Ectodermal cell (in vitro differentiated cells): ENCODE measurements around the gene FLACC1.

Experiments
- H3K27ac ChIP-seq: 2 replicates; pipeline ENCODE4 v1.7.0; 2013; ENCODE audit warnings: mild to moderate bottlenecking, low read depth, low read length; ENCODE audit not compliant: insufficient read depth, poor library complexity, severe bottlenecking
- H3K27me3 ChIP-seq: 2 replicates; pipeline ENCODE4 v1.7.0; 2013; ENCODE audit warnings: mild to moderate bottlenecking, low read length; ENCODE audit not compliant: insufficient read depth, control insufficient read depth, poor library complexity, severe bottlenecking
- H3K36me3 ChIP-seq: one replicate; pipeline ENCODE4 v1.7.0; 2013; ENCODE audit warnings: low read length; ENCODE audit not compliant: control insufficient read depth, insufficient read depth
- H3K4me1 ChIP-seq: one replicate; pipeline ENCODE4 v1.7.0; 2013; ENCODE audit warnings: low read length; ENCODE audit not compliant: control insufficient read depth, insufficient read depth
- H3K4me3 ChIP-seq: 2 replicates; pipeline ENCODE4 v1.7.0; 2013; ENCODE audit warnings: low read depth, low read length, control low read depth; ENCODE audit not compliant: insufficient read depth
- H3K9me3 ChIP-seq: 2 replicates; pipeline ENCODE4 v1.7.0; 2013; ENCODE audit warnings: mild to moderate bottlenecking, low read length, moderate library complexity; ENCODE audit not compliant: control insufficient read depth
- WGBS, 2 experiments: methylation state at CpG; one replicate each; pipeline ENCODE4 v1.1.7; 2013; ENCODE audit warnings: missing lambda C conversion rate in 2 of 2; 5-methylcytosine and 5-hydroxymethylcytosine counted together

Gene FLACC1

GRCh38 chr2:201285499-201285898 lies 71.6 kb downstream of the FLACC1 start:
- Histone ChIP-seq H3K27me3 (no peaks in the 10 kb centered on the region), H3K36me3 (no peaks in the 10 kb centered on the region), H3K4me3 (no peak overlapping the region), H3K9me3 (no peaks in the 10 kb centered on the region), H3K4me1 (no peaks in the 10 kb centered on the region), H3K27ac (no peak overlapping the region)
- 96 to 98% methylated on average over 1 of the region's 1 CpG for WGBS, 2 experiments

GRCh38 chr2:201280191-201281040 lies 76.7 kb downstream of the FLACC1 start:
- WGBS, 2 experiments: 88 to 100% methylated on average over 1 to 3 of the region's 3 CpGs
- no peaks in the 10 kb centered on the region for H3K9me3 ChIP-seq
- H3K4me1 ChIP-seq: no peaks in the 10 kb centered on the region
- H3K27me3 ChIP-seq: no peaks in the 10 kb centered on the region
- H3K4me3 ChIP-seq: no peak overlapping the region
- H3K36me3 ChIP-seq: no peaks in the 10 kb centered on the region
- H3K27ac ChIP-seq: no peak overlapping the region

- no peak overlapping the region for H3K27ac ChIP-seq
- H3K27me3 ChIP-seq: no peaks in the 10 kb centered on the region
- no peaks in the 10 kb centered on the region for H3K36me3 ChIP-seq
- H3K4me1 ChIP-seq: no peaks in the 10 kb centered on the region
- H3K9me3 ChIP-seq: no peaks in the 10 kb centered on the region
- 94 to 95% methylated on average over 1 of the region's 1 CpG for WGBS, 2 experiments
- H3K4me3 ChIP-seq: no peak overlapping the region
These were observed 78.1 kb downstream of the FLACC1 start for GRCh38 chr2:201279079-201279478.

- H3K4me1 ChIP-seq: no peaks in the 10 kb centered on the region
- 94 to 95% methylated on average over 6 of the region's 6 CpGs for WGBS, 2 experiments
- H3K36me3 ChIP-seq: no peaks in the 10 kb centered on the region
- no peak overlapping the region for H3K27ac ChIP-seq
- H3K9me3 ChIP-seq: no peaks in the 10 kb centered on the region
- H3K4me3 ChIP-seq: no peak overlapping the region
- no peaks in the 10 kb centered on the region for H3K27me3 ChIP-seq
These were observed 80.6 kb downstream of the FLACC1 start for GRCh38 chr2:201276511-201276910.

- Histone ChIP-seq H3K4me1 (no peaks in the 10 kb centered on the region), H3K27me3 (no peaks in the 10 kb centered on the region), H3K36me3 (no peaks in the 10 kb centered on the region), H3K9me3 (no peaks in the 10 kb centered on the region), H3K4me3 (no peak overlapping the region), H3K27ac (no peak overlapping the region)
- 78 to 80% methylated on average over 5 of the region's 5 CpGs for WGBS, 2 experiments
These were observed 81.2 kb downstream of the FLACC1 start for GRCh38 chr2:201275990-201276389.

- Histone ChIP-seq H3K9me3 (no peaks in the 10 kb centered on the region), H3K27me3 (no peaks in the 10 kb centered on the region), H3K27ac (no peak overlapping the region), H3K4me1 (no peaks in the 10 kb centered on the region), H3K4me3 (no peak overlapping the region), H3K36me3 (no peaks in the 10 kb centered on the region)
- 94 to 95% methylated on average over 2 of the region's 2 CpGs for WGBS, 2 experiments
These were observed 82.1 kb downstream of the FLACC1 start for GRCh38 chr2:201275069-201275468.

- no peaks in the 10 kb centered on the region for H3K4me1 ChIP-seq
- H3K27me3 ChIP-seq: no peaks in the 10 kb centered on the region
- H3K9me3 ChIP-seq: no peaks in the 10 kb centered on the region
- H3K27ac ChIP-seq: no peak overlapping the region
- H3K36me3 ChIP-seq: no peaks in the 10 kb centered on the region
- H3K4me3 ChIP-seq: no peak overlapping the region
- WGBS, 2 experiments: 90 to 96% methylated on average over 8 of the region's 9 CpGs
These were observed 83.7 kb downstream of the FLACC1 start for GRCh38 chr2:201273330-201273983.

GRCh38 chr2:201271917-201272316 lies 85.2 kb downstream of the FLACC1 start:
- no peaks in the 10 kb centered on the region for H3K9me3 ChIP-seq
- H3K27ac ChIP-seq: no peak overlapping the region
- no peaks in the 10 kb centered on the region for H3K27me3 ChIP-seq
- H3K36me3 ChIP-seq: no peaks in the 10 kb centered on the region
- 91 to 98% methylated on average over 2 of the region's 2 CpGs for WGBS, 2 experiments
- H3K4me1 ChIP-seq: no peaks in the 10 kb centered on the region
- H3K4me3 ChIP-seq: no peak overlapping the region

GRCh38 chr2:201270293-201271001 lies 86.7 kb downstream of the FLACC1 start:
- Histone ChIP-seq H3K36me3 (no peaks in the 10 kb centered on the region), H3K9me3 (no peaks in the 10 kb centered on the region), H3K27me3 (no peaks in the 10 kb centered on the region), H3K4me3 (no peak overlapping the region), H3K4me1 (no peaks in the 10 kb centered on the region), H3K27ac (no peak overlapping the region)
- WGBS, 2 experiments: 94 to 96% methylated on average over 9 of the region's 9 CpGs

GRCh38 chr2:201269764-201270163 lies 87.4 kb downstream of the FLACC1 start:
- Histone ChIP-seq H3K4me3 (no peak overlapping the region), H3K4me1 (no peaks in the 10 kb centered on the region), H3K36me3 (no peaks in the 10 kb centered on the region), H3K27ac (no peak overlapping the region), H3K9me3 (no peaks in the 10 kb centered on the region), H3K27me3 (no peaks in the 10 kb centered on the region)
- WGBS, 2 experiments: no CpG with 5 or more reads among the region's 2 CpGs
